B cell (primary cell): Measurements from ENCODE around the gene PNPLA3.

Source experiments
- CTCF ChIP-seq: fragments of 200-600 bp; IDR thresholded peaks from one replicate; pipeline ENCODE4 v1.8.0; 2022; ENCODE audit warnings: antibody characterized with exemption, mild to moderate bottlenecking
- EZH2 ChIP-seq: IDR thresholded peaks from 2 replicates; pipeline ENCODE4 v1.6.1; 2012; ENCODE audit warnings: borderline replicate concordance, low read depth, mild to moderate bottlenecking, moderate library complexity, low read length; ENCODE audit not compliant: insufficient read depth, poor library complexity, severe bottlenecking

GRCh38 chr22:43996981-43997265, 73.3 kb downstream of the PNPLA3 start:
- no peak for TF ChIP-seq EZH2
- TF ChIP-seq CTCF, result no peak
